ENCODE results near the gene AFAP1L1.

The AFAP1L1 gene

DNA sequence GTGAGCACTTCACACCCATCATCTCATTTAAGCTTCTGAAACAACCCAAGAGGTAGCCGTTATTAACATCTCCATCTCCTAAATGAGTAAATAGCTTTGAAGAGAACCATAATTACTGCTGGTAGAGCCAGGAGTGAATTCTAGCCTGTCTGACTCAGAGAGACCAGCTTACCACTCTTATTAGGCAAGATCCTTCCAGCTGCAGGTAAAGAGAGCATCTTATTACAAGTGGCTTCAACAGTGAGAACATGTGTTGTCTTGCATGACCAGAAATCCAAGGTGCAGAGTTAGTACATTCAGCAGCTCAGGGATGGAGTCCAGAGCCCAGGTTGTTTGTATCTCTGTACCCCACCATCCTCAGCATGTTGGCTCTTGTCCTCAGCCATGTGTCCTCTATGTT, 10.9 kb upstream of the AFAP1L1 start:
- ATAC-seq = no peak
- TF ChIP-seq BACH2 (CRISPR knock-in tag; IDR thresholded peaks at IDR 0.05; ENCODE audit: borderline replicate concordance) (no peak), CREB5 (CRISPR knock-in tag; IDR thresholded peaks at IDR 0.05; ENCODE audit: low read depth) (no peak), RARB (CRISPR knock-in tag; IDR thresholded peaks at IDR 0.05) (no peak), POU6F1 (CRISPR knock-in tag; IDR thresholded peaks at IDR 0.05; ENCODE audit: borderline replicate concordance, low read depth) (no peak)

DNA sequence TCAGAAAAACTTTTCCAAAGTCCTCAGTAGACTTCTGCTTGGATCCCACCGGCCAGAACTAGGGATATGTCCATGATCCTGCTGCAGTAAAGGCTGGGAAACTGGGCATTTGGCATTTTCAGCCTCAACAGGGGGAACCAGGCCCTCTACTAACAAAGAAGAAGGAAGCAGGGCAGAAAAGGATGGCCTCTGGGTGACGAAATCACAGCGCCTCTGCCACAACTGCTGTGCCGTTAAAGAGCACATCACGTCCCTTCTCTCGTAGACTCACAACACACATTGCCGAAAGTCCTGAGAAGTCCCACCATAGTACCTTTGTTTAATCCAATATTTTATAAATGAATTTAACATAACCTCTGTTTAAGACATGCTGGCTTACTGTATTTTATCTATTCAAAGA, 10.4 kb upstream of the AFAP1L1 start:
- ATAC-seq = no peak
- TF ChIP-seq ZFP30 (CRISPR knock-in tag; IDR thresholded peaks at IDR 0.05) (no peak), CREB5 (CRISPR knock-in tag; IDR thresholded peaks at IDR 0.05; ENCODE audit: low read depth) (no peak), RARB (CRISPR knock-in tag; IDR thresholded peaks at IDR 0.05) (no peak), ARNTL (CRISPR knock-in tag; IDR thresholded peaks at IDR 0.05; ENCODE audit: borderline replicate concordance, low read depth) (no peak), BACH2 (CRISPR knock-in tag; IDR thresholded peaks at IDR 0.05; ENCODE audit: borderline replicate concordance) (no peak), ZFP3 (CRISPR knock-in tag; IDR thresholded peaks at IDR 0.05) (no peak), ISL1 (CRISPR knock-in tag; IDR thresholded peaks at IDR 0.05) (no peak), ZC3H10 (CRISPR knock-in tag; IDR thresholded peaks at IDR 0.05) (no peak), TCF4 (CRISPR knock-in tag; IDR thresholded peaks at IDR 0.05; ENCODE audit: borderline replicate concordance) (no peak), SNAI2 (CRISPR knock-in tag; IDR thresholded peaks at IDR 0.05) (no peak)
- TF ChIP-seq, protein P1, sequence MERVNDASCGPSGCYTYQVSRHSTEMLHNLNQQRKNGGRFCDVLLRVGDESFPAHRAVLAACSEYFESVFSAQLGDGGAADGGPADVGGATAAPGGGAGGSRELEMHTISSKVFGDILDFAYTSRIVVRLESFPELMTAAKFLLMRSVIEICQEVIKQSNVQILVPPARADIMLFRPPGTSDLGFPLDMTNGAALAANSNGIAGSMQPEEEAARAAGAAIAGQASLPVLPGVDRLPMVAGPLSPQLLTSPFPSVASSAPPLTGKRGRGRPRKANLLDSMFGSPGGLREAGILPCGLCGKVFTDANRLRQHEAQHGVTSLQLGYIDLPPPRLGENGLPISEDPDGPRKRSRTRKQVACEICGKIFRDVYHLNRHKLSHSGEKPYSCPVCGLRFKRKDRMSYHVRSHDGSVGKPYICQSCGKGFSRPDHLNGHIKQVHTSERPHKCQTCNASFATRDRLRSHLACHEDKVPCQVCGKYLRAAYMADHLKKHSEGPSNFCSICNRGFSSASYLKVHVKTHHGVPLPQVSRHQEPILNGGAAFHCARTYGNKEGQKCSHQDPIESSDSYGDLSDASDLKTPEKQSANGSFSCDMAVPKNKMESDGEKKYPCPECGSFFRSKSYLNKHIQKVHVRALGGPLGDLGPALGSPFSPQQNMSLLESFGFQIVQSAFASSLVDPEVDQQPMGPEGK (CRISPR knock-in tag; IDR thresholded peaks at IDR 0.05; ENCODE audit: borderline replicate concordance) = no peak
- TF ChIP-seq, protein P2, sequence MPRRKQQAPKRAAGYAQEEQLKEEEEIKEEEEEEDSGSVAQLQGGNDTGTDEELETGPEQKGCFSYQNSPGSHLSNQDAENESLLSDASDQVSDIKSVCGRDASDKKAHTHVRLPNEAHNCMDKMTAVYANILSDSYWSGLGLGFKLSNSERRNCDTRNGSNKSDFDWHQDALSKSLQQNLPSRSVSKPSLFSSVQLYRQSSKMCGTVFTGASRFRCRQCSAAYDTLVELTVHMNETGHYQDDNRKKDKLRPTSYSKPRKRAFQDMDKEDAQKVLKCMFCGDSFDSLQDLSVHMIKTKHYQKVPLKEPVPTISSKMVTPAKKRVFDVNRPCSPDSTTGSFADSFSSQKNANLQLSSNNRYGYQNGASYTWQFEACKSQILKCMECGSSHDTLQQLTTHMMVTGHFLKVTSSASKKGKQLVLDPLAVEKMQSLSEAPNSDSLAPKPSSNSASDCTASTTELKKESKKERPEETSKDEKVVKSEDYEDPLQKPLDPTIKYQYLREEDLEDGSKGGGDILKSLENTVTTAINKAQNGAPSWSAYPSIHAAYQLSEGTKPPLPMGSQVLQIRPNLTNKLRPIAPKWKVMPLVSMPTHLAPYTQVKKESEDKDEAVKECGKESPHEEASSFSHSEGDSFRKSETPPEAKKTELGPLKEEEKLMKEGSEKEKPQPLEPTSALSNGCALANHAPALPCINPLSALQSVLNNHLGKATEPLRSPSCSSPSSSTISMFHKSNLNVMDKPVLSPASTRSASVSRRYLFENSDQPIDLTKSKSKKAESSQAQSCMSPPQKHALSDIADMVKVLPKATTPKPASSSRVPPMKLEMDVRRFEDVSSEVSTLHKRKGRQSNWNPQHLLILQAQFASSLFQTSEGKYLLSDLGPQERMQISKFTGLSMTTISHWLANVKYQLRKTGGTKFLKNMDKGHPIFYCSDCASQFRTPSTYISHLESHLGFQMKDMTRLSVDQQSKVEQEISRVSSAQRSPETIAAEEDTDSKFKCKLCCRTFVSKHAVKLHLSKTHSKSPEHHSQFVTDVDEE (CRISPR knock-in tag; IDR thresholded peaks at IDR 0.05) = no peak
- TF ChIP-seq, protein P3, sequence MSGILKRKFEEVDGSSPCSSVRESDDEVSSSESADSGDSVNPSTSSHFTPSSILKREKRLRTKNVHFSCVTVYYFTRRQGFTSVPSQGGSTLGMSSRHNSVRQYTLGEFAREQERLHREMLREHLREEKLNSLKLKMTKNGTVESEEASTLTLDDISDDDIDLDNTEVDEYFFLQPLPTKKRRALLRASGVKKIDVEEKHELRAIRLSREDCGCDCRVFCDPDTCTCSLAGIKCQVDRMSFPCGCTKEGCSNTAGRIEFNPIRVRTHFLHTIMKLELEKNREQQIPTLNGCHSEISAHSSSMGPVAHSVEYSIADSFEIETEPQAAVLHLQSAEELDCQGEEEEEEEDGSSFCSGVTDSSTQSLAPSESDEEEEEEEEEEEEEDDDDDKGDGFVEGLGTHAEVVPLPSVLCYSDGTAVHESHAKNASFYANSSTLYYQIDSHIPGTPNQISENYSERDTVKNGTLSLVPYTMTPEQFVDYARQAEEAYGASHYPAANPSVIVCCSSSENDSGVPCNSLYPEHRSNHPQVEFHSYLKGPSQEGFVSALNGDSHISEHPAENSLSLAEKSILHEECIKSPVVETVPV (CRISPR knock-in tag; IDR thresholded peaks at IDR 0.05) = no peak

- ATAC-seq = no peak
- no peak for TF ChIP-seq ZNF565 (CRISPR knock-in tag; conservative IDR thresholded peaks at IDR 0.05; ENCODE audit: low read depth)
- no peak for TF ChIP-seq POU6F1 (CRISPR knock-in tag; IDR thresholded peaks at IDR 0.05; ENCODE audit: borderline replicate concordance, low read depth)
- no peak for TF ChIP-seq ZFP30 (CRISPR knock-in tag; IDR thresholded peaks at IDR 0.05)
- TF ChIP-seq, protein P2 (CRISPR knock-in tag; IDR thresholded peaks at IDR 0.05) = no peak
- TF ChIP-seq CREB5 (CRISPR knock-in tag; IDR thresholded peaks at IDR 0.05; ENCODE audit: low read depth) = no peak
- TF ChIP-seq TCF4 (CRISPR knock-in tag; IDR thresholded peaks at IDR 0.05; ENCODE audit: borderline replicate concordance) = no peak
- TF ChIP-seq OSR1 (CRISPR knock-in tag; IDR thresholded peaks at IDR 0.05) = no peak
- TF ChIP-seq, protein P3 (CRISPR knock-in tag; IDR thresholded peaks at IDR 0.05) = no peak
- no peak for TF ChIP-seq GLIS3 (CRISPR knock-in tag; IDR thresholded peaks at IDR 0.05)
- no peak for TF ChIP-seq ARNTL (CRISPR knock-in tag; IDR thresholded peaks at IDR 0.05; ENCODE audit: borderline replicate concordance, low read depth)
- no peak for TF ChIP-seq RARB (CRISPR knock-in tag; IDR thresholded peaks at IDR 0.05)
These were observed 9.3 kb upstream of the AFAP1L1 start for GRCh38 chr5:149262315-149262714.
